GM18868 (cell line): Measurements from ENCODE around the gene MRPL1.
"Not testable (repeated sequence)": the region's sequence is repeated elsewhere in the genome, so short reads cannot be mapped to it uniquely, and the experiment has no call there.

Experiments used
- ATAC-seq: cut with Tn5 transposase; IDR thresholded peaks from one replicate; pipeline ENCODE4 v1.9.1; 2021; ENCODE audit warnings: mild to moderate bottlenecking, moderate library complexity; ENCODE audit not compliant: unreplicated experiment

The MRPL1 gene

DNA sequence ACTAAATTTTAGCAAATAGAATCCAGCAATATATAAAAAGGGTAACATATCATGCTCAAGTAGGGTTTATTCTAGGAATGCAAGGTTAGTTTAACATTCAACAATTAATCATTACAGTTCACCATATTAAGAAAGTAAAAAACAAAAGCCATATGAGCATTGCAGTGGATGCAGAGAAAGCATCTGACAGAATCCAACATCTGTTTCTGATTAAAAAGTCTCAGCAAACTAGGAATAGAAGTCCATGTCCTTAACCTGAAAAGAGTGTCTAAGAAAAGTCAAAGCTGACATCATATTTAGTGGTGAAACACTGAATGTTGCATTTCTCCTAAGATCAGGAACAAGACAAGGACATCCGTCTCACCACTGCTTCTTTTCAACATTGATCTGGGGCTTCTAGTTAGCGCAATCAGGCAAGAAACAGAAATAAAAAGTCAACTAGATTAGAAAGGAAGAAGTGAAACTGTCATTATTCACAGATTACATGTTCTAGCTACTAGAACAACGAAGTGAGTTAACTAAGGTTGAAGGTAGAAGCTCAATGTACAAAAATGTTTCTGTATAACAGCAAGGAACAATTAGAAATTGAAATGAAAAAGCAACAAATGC is 49.3 kb downstream of the MRPL1 start:
- peak; percentile 91 for ATAC-seq

DNA sequence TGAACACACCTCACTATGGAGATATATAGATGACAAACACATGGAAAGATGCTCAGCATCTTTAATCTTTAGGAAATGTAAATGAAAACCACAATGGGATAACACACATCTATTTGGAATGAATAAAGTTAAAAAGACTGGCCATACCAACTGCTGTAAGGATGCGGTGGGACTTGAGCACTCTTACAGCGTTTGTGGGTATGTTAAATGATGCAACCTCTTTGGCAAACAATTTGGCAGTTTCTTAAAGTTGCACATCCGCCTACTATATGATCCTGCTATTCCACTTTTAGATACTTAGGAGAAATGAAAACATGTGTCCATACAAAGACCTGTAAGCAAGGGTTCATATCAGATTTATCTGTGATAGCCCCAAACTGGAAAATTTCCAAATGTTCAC is 50.7 kb downstream of the MRPL1 start:
- no peak for ATAC-seq

DNA sequence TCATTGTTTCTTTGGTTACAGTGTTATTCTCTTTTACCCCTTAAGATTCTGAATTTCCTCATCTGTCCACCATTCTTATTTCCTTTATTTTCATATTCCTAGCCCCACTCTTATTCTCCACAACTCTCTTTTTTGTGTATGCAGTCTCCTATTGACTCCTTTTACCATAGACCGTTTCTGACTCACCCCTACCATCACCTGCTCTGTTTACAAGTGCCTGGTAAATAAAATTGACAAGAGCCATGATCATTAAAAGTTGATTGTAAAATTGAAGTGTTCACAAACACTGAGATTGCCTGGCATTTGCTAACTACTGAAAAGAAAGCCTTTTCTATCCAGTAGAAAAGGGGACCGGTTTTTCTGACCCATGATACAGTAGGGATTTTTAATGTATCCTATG is 54.4 kb downstream of the MRPL1 start:
- no peak for ATAC-seq

DNA sequence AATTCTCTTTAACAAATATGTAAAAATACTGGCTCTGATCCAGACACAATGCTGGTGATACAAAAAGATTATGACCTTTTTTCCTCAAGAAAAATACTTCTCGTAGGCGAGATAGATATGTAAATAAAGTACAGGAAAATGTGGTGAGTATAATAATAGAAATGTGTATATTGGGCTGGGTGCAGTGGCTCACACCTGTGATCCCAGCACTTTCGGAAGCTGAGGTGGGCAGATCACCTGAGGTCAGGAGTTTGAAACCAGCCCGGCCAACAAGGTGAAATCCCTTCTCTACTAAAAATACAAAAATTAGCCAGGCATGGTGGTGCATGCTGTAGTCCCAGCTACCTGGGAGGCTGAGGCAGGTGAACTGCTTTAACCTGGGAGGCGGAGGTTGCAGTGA is 55.0 kb downstream of the MRPL1 start:
- no peak for ATAC-seq

DNA sequence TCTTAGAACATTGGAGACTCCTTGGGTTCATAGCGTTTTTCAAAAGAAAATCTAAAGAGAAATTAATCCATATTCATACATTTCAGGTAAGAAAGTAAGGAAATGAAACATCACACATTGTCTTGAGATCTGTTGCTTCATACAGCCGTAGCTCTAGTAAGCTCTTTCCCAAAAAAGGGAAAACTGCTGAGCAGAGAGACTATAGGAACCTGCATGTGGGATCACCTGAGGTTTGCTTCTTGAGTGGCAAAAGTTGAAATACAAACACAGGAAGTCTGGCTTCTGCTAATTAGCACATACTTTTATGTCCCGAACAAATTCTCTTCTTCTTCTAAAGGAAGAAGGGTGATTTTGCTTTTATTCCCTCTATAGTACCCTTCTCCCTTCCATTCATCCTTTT is 57.7 kb downstream of the MRPL1 start:
- ATAC-seq = no peak

DNA sequence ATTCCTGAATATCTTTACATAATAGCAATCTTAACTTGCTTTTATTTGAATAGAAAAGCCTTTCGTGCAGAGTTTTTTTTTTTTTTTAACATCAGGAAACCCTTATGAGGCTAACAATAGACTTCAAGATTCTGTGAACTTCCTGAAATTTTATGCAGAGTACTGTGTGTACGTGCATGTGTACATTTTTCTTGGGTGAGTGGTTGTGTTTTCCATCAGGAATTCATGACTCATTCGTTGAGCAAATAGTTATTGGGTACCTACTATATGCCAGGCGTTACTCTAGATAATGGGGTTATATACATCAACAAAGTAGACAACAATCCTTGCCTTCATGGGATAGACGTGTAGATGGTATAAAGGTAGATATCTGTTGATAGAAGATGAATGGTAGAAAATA is 59.1 kb downstream of the MRPL1 start:
- no peak for ATAC-seq

DNA sequence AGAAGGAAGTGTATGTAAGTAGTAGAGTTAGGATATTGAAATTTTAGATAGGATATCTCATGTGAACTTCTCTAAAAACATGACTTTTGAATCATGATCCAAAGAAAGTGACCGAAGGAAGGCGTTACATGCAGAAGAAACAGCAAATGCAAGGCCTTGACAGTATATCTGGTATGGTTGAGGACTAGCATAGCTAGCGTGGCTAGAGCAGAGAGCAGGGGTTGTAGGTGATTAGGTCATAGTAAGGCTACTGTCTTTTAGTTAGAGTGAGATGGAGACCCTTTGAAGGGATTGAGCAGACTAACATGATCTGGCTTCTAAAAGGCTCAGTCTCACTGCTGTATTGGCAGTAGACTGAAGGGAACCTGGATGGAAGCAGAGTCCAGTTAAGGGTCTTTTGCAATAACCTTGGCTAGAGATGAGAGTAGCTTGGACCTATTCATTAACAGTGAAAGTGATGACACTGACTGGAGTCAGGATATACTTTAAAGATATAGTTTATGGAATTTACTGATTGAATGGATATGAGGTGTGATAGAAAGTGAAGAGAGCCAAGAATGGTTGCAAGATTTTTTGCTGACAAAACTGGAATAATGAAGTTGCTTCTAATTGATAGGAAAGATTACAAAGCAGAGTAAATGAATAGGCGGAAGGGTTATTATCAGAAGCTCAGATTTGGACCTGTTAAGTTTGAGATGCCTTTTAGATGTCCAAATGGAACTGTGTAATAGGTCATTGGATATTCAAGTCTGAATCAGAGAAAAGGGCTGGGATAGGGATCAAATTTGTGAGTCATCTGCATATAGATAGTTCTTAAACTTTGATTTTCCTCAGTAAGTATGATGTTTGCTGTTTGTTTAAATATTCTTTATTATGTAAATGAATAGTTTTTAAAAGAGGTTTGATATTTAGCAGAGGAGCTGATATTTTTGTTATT is 59.8 kb downstream of the MRPL1 start:
- ATAC-seq = no peak

DNA sequence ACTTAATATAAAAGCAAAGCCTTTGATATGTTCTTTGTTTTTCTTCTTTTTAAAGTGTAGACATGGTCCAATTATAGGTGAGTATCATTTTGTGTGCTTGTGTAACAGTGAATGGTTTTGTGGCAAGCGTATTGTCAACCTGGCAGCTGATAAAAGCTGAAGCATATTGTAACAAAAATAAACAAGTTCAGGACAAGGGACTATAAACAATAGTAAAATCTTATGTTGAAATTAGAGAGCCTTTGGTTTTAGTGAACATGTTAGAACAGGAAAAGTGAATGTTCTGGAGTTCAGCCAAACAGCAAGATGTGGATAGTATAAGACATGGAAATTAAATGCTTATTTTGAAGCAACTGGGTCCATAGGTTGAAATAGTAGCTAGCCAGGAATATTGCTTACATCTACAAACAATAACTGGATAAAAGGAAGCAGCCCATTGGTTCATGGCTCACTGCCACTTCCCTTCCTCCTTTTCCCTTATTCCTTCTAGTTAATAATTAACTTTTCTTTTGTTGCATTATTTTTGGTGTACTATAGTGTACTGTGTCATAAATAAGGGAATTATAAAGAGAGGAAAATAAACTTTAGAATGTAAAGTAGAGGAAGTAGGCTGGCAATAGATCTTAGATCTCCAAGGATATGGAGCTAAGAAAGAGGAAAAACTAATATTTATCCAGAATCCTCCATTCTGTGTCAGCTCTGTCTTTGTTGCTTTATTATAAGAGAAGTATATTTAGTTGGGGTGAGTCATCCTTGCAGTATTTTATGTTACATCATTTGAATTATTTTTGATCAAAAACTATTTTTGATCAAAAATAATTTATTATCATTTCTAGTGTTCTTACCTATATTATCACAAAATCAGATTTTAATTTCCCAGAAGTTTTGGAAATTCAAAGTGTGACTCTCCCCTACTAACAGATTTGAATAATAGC is 65.6 kb downstream of the MRPL1 start:
- ATAC-seq = no peak

DNA sequence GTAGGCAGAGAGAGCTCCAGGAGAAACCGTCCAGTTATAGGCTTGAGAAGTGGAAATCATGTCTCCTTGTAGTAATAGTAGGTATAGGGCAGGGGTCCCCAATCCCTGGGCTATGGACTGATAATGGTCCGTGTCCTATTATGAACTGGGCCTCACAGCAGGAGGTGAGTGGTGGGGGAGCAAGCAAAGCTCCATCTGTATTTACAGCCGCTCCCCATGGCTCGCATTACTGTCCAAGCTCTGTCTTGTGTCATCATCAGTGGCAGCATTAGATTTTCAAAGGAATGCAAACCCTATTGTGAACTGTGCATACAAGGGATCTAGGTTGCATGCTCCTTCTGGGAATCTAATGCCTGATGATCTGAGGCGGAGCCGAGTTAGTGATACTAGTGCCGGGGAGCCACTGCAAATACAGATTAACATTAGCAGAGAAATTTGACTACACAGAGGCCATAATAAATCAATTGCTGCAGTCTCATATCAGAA is 67.6 kb downstream of the MRPL1 start:
- ATAC-seq = no peak

DNA sequence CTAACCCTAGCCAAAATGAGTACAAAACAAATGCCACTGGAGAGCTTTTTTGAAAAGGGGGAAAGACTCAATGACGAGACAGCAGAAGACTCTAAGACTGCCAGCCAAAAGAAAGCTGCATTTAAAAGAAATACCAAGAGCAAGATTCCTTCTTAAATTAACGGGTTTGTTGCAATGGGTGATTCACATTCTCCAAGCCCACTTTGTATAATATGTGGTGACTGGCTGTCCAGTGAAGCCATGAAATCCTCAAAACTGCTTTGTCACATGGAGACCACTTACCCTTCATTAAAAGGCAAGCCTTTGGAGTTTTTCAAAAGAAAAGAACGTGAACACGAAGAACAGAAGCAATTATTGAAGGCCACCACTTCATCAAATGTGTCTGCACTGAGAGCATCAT is 68.2 kb downstream of the MRPL1 start:
- ATAC-seq = no peak

DNA sequence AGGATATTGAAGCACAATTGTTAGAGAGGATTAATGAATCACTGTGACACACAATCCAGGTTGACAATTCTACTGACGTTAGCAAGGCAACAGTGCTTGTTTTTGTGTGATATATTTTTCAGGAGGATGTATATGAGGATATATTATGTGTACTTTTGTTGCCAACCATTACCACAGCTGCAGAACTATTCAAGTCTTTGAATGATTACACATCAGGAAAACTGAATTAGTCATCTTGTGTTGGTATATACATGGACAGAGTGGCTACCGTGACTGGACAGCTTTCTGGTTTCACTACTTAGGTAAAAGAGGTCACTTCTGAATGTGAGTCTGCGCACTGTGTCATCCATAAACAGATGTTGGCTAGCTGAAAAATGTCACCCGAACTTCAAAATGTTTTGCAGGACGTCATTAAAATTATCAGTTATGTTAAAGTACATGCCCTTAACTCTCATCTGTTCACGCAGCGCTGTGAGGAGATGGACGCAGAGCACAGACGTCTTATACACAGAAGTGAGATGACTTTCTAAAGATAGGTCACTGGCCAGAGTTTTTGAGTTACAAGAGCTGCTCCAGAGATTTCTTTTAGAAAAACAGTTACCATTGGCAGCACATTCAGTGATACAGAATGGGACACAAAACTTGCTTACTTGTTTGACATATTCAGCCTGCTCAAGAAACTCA is 69.0 kb downstream of the MRPL1 start:
- ATAC-seq = no peak

DNA sequence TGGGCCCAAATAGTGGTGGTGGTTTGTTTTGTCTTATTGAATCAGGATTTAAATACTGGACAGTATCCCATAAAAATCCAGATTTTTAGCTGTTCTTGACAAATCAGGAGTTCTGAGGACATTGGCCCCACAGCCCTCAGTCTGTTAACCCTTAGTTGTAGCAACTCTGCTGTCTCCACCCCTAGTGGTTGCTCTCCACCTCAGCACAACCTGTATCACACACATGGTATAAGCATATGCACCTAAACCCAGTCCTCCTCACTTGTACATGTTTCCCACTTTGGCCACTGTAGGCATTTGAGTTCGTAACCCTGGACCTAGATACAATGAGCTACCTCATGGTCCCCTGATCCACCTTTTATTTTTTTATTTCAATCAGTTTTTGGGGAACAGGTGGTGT is 75.9 kb downstream of the MRPL1 start:
- no peak for ATAC-seq

DNA sequence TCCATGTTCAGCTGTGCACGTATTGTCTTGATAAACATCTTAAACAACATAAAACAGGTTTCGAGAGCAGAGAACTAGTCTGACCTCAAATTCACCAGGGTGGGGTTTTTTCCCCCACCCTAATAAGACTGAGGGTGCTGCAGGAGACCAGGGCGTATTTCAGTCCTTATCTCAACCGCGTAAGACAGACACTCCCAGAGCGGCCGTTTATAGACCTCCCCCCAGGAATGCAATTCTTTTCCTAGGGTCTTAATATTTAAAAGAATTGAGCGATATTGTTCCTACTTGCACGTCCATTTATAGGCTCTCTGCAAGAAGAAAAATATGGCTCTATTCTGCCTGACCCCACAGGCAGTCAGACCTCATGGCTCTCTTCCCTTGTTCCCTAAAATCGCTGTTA is 83.3 kb downstream of the MRPL1 start:
- ATAC-seq = not testable (repeated sequence)

DNA sequence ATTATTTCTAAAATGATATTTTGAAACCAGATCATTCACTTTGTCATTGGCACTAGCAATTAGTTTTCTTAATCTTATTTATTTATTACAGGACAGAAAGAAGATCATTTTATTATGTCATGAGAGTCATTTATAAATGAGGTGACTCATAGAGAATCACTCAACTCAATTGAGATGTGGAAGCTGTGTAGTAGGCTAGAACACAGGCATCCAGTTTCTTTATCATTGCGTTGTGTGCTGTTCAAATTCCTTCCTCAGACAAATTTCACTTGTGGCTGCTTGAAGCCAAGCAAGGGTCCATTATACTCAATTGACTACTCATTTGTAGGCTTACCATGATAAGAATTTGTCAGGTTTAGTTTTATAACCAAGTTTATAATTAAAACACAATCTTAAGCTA is 87.6 kb downstream of the MRPL1 start:
- no peak for ATAC-seq

DNA sequence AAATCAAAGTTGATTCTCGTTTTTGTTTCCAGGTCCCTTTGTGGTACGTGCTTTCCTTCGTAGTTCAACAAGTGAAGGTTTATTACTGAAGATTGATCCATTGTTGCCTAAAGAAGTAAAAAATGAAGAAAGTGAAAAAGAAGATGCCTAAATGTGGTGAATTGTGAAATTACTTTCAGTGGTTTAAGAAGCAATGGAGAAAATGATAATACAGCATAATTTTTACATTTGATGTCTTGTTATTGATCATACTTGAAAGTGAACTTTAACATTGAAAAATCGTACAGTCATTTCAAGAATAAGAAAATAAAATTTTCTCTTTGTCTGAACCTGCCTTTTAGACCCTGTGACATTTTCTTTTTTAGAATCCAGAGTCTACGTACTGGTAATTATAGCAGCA is 89.8 kb downstream of the MRPL1 start:
- ATAC-seq = no peak

DNA sequence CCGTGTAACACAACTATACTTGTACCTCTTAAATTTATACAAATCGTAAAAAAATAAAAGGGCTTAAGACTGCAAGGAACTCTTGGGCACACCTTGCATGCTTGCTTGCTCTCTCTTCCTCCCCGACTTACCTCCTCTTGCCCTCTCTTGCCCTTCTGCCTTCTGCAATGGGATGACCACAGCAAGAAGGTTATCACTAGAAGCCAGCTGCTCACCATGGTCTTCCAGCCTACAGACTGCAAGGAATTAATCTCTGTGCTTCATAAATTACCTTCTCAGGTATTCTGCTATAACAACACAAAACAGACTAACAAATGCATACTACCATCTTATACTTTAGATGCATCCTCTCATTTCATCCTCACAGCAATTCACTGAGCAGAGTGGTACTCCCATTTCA is 92.1 kb downstream of the MRPL1 start:
- ATAC-seq = no peak

DNA sequence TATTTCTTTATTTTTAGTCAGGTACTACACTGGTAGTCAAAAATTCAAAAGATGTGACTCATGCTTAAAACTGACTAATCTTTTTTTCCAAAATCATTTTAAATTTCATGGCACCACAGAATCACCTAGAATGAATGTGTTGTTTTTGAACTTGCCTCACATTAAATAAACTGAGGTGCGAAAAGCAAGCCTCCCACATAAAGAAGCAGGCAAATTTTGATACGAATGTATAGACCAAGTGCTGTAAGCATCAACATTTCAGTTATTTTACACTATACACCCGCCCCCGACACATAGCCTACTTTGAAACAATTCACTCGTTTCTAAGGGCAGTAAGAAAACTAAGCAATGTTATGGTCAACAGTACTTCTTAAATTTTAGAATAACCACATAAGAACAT is 94.3 kb downstream of the MRPL1 start:
- no peak for ATAC-seq

DNA sequence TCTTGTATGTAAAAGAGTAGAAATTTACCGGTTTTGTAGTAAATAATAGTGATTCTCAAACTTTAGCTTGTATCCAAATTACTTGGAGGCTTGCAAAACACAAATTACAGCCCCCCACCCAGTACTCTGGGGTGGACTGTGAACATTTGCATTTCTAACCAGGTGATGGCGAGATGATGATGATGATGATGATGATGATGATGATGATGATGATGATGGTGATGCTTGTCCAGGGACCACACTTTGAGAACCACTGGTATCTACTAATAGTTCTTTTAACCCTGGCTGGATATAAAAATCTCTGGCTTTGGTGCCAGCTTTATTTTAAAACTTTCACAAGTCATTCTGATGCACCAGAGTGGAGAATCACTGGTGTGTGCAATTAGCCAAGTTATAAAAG is 96.3 kb downstream of the MRPL1 start:
- no peak for ATAC-seq

DNA sequence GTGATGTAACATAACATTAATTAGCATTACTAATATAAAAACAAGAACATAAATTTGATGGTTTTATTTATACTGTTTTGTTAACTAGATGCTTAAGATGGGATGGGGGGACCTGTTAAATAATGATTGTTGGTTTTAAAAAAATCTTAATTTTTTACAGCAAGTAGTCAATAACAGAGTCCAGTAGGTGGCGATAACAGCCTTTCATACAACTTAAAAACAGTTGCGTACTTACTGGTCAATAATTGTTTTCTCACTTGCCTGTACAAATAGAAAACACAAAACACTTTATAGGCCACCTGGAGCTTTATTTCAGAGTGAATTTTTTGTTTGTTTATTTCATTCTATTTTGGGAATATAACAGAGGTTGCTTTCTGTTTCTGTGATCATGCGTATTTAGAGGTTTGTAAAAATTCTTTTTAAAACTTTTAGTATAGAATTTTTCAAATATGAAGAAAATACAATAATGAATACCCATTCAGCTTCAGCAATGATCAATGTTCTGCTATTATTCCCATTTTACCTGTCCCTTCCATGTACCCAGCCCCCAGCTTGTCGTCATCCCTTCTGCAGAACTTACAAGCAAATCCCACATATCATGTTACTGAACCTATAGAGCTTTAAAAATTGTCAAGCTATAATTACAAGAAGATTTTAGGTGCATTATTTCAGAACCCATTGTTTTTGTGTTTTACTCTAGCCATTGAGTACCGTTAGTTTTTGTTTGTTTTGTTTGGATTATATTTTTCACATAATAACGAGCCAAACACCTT is 97.1 kb downstream of the MRPL1 start:
- ATAC-seq = no peak

DNA sequence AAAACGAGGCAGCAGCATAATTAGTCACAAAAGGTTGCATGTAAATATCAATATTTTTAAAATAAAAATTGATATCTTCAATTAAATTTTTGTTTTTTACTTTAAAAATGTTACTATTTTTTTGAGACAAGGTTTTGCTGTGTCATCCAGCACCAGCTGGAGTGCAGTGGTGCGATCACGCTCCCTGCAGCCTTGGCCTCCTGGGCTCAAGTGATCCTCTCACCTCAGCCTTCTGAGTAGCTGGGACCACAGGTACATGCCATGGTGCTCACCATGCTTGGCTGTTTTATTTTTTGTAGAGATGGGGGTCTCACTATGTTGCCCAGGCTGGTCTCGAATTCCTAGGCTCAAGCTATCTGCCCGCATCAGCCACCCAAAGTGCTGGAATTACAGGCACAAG is 97.7 kb downstream of the MRPL1 start:
- ATAC-seq = no peak
